Fibroblast of lung (primary cell): Measurements from ENCODE around the gene PYGL. TPM values are rescaled to one million over a fixed set of nuclear protein-coding genes. Genes with fewer than 3 reads are reported as not detected.

ENCODE experiments used
- DNase-seq, 2 donors: peaks; one replicate each; pipeline versions ENCODE4 v3.0.0 to v3.0.0-alpha.2; 2010; ENCODE audit warnings: low read depth in 2 of 2
- H2AFZ ChIP-seq: 2 replicates; pipeline ENCODE4 v1.5.1; 2012; ENCODE audit warnings: low read length, control low read depth, inconsistent platforms
- H3K27ac ChIP-seq: 2 replicates; pipeline ENCODE4 v1.5.1; 2011; ENCODE audit warnings: low read length, control low read depth; ENCODE audit not compliant: insufficient read depth
- H3K27me3 ChIP-seq: 2 replicates; pipeline ENCODE4 v1.5.1; 2011; ENCODE audit warnings: mild to moderate bottlenecking, low read length; ENCODE audit not compliant: control insufficient read depth, insufficient read depth
- H3K36me3 ChIP-seq: 2 replicates; pipeline ENCODE4 v1.5.1; 2011; ENCODE audit warnings: low read length; ENCODE audit not compliant: control insufficient read depth, insufficient read depth
- H3K4me1 ChIP-seq: 2 replicates; pipeline ENCODE4 v1.5.1; 2011; ENCODE audit warnings: low read length; ENCODE audit not compliant: control insufficient read depth, insufficient read depth; ENCODE audit errors: extremely low read depth
- H3K4me2 ChIP-seq: 2 replicates; pipeline ENCODE4 v1.5.1; 2011; ENCODE audit warnings: low read length, control low read depth; ENCODE audit not compliant: insufficient read depth; ENCODE audit errors: extremely low read depth
- H3K4me3 ChIP-seq, 4 experiments: fragments of 200-600 bp in 1 of 4; sonication (generic) in 1 of 4; replicated peaks in 1 of 4; 2 replicates each; pipeline ENCODE4 v1.5.1; 2011 to 2016; ENCODE audit warnings: low read length in 4 of 4, low read depth in 3 of 4, mild to moderate bottlenecking in 3 of 4, control low read depth in 2 of 4, inconsistent platforms in 1 of 4, mixed read lengths in 1 of 4; ENCODE audit not compliant: insufficient read depth in 1 of 4; ENCODE audit errors: control extremely low read depth in 1 of 4
- H3K79me2 ChIP-seq: 2 replicates; pipeline ENCODE4 v1.5.1; 2012; ENCODE audit warnings: mild to moderate bottlenecking, low read length, inconsistent platforms; ENCODE audit not compliant: control insufficient read depth, insufficient read depth
- H3K9ac ChIP-seq: 2 replicates; pipeline ENCODE4 v1.5.1; 2011; ENCODE audit warnings: mild to moderate bottlenecking, low read length, control low read depth; ENCODE audit not compliant: insufficient read depth
- H3K9me3 ChIP-seq: 2 replicates; pipeline ENCODE4 v1.5.1; 2012; ENCODE audit warnings: low read depth, low read length; ENCODE audit not compliant: control insufficient read depth, insufficient read depth
- H4K20me1 ChIP-seq: 2 replicates; pipeline ENCODE4 v1.5.1; 2011; ENCODE audit warnings: low read length; ENCODE audit not compliant: control insufficient read depth, insufficient read depth; ENCODE audit errors: extremely low read depth
- EZH2 ChIP-seq: IDR thresholded peaks from 2 replicates; pipeline ENCODE4 v1.5.1; 2012; ENCODE audit warnings: low read length, control low read depth, mild to moderate bottlenecking; ENCODE audit errors: missing control alignments
- polyA plus RNA-seq, 2 donors: library from polyadenylated mRNA; depleted of rRNA in 1 of 2; stranded (reverse) in 1 of 2; unstranded in 1 of 2; fragments of >200 nt; gene quantifications; 2 replicates each; pipeline ENCODE4 v1.2.1, GENCODE V29; 2011 to 2012; ENCODE audit warnings: missing spikeins in 1 of 2
- total RNA-seq: library from RNA; depleted of rRNA; stranded (reverse); fragments of >200 nt; gene quantifications from 2 replicates; pipeline ENCODE4 v1.2.1, GENCODE V29; 2014
- TF ChIP-seq, protein P1 (sequence below), 2 donors: IDR thresholded peaks in 1 of 2; conservative IDR thresholded peaks in 1 of 2; 1 replicate in 1 of 2; 2 replicates in 1 of 2; pipeline ENCODE4 v1.5.1; 2011 to 2012; ENCODE audit warnings: low read length in 2 of 2, control low read depth in 1 of 2, inconsistent platforms in 1 of 2, low read depth in 1 of 2, mild to moderate bottlenecking in 1 of 2

The PYGL gene
- total and polyA plus RNA-seq, 2 donors (not counting 1 experiment from before 2014, with no cell fraction given), result 56.2 to 76.8 TPM

DNA sequence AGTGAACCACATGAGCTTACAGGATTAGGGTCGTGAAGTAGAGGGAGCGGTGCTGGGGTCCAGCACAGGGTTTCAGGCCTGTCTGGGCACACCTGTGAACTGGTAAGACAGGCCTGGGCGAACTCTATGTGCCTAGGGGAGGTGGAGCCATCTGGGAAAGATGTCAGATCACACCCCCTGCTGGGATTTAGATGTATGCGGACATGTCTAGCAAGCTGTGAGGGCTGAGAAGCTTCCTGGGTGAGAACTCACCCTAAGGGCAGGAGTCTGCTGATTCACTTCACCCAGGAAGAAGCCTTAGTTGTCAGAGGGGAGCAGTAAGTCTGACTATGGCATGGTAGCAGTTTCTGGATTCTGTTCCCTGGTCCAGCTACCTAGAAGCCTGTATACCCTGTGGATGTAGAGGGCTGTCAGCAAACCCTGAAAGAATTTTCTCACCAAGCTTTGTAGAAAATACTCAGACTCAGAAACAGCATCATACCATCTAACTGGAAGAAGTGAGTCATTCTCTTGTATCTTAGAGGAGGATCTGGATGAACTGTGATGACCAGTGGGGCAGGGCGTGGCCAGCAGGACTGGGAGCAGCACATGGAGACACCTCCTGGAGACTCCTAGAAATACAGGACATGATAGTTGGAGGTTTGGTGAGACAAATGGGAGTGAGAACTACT lies 11.2 kb upstream of the PYGL start:
- Histone ChIP-seq H3K9ac (peak overlapping the region; percentile 20), H3K9me3 (no peaks in the 10 kb centered on the region), H3K79me2 (no peaks in the 10 kb centered on the region), H3K4me1 (peaks cover 6% of the 10 kb centered on the region), H4K20me1 (no peaks in the 10 kb centered on the region), H3K4me3 (no peak overlapping the region), H3K36me3 (no peaks in the 10 kb centered on the region), H2AFZ (peak overlapping the region; percentile 74), H3K4me2 (peak overlapping the region; percentile 57), H3K27me3 (no peaks in the 10 kb centered on the region), H3K27ac (peak overlapping the region; percentile 90)
- peak; percentile 85 to 97 for DNase-seq
- TF ChIP-seq, protein P1, sequence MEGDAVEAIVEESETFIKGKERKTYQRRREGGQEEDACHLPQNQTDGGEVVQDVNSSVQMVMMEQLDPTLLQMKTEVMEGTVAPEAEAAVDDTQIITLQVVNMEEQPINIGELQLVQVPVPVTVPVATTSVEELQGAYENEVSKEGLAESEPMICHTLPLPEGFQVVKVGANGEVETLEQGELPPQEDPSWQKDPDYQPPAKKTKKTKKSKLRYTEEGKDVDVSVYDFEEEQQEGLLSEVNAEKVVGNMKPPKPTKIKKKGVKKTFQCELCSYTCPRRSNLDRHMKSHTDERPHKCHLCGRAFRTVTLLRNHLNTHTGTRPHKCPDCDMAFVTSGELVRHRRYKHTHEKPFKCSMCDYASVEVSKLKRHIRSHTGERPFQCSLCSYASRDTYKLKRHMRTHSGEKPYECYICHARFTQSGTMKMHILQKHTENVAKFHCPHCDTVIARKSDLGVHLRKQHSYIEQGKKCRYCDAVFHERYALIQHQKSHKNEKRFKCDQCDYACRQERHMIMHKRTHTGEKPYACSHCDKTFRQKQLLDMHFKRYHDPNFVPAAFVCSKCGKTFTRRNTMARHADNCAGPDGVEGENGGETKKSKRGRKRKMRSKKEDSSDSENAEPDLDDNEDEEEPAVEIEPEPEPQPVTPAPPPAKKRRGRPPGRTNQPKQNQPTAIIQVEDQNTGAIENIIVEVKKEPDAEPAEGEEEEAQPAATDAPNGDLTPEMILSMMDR (conservative IDR thresholded peaks at IDR 0.05 in 1 of 2, IDR thresholded peaks at IDR 0.05 in 1 of 2; ENCODE audit: low read depth in 1 of 2, low read length in 2 of 2), result peak; percentile 35 to 56
- no peak for TF ChIP-seq EZH2

DNA sequence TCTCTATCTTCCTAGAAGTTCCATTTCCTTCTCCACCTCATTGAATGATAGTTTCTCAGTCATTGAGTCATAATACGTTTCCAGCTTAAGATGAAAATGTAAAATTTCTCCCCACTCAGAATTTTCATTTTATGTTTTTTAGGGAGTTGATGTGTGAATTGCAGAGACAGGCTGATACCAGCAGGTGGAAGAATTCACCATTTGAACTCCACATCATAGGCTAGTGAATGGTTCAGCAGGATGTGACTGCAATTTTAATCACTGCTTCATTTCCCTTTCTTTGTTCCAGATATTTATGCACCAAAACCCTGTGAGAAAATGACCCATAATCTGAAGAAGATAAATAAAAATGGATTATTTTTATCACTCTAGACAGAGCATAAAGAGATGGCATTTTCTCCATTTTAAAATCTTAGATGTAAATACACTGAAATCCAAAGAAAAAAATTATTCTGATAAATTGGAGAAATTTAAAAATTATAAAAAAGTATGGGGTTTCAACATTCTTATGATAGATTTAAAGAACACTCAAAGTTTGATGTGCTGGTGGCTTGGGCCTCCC lies 10.6 kb upstream of the PYGL start:
- TF ChIP-seq, protein P1 (conservative IDR thresholded peaks at IDR 0.05 in 1 of 2, IDR thresholded peaks at IDR 0.05 in 1 of 2; ENCODE audit: low read depth in 1 of 2, low read length in 2 of 2), result peak; percentile 73 to 79
- TF ChIP-seq EZH2, result no peak
- Histone ChIP-seq H3K9ac (peak overlapping the region; percentile 20), H3K36me3 (no peaks in the 10 kb centered on the region), H2AFZ (no peak overlapping the region), H4K20me1 (no peaks in the 10 kb centered on the region), H3K4me2 (peak overlapping the region; percentile 57), H3K79me2 (no peaks in the 10 kb centered on the region), H3K9me3 (no peaks in the 10 kb centered on the region), H3K27me3 (no peaks in the 10 kb centered on the region), H3K4me1 (peaks cover 6% of the 10 kb centered on the region), H3K4me3 (no peak overlapping the region), H3K27ac (peak overlapping the region; percentile 90)
- peak; percentile 69 to 77 for DNase-seq

DNA sequence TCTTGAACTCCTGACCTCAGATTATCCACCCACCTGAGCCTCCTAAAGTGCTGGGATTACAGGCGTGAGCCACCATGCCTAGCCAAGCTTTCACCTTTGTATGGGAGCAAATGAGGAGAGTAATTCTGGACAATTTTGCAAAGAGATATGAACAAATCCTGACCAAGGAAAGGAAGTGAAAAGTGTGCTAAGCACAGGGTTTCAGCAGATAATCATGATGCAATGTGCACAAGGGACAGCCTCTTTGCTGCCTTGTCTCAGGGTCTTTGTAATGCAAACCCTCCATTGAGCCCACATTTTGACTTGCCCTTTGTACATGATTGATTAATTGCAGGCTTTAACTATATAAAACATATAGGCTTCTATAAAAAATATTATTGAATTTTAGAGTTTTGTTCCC lies 9.2 kb upstream of the PYGL start:
- Histone ChIP-seq H2AFZ (no peak overlapping the region), H3K4me2 (no peak overlapping the region), H4K20me1 (no peaks in the 10 kb centered on the region), H3K36me3 (no peaks in the 10 kb centered on the region), H3K27me3 (no peaks in the 10 kb centered on the region), H3K4me3 (no peak overlapping the region), H3K4me1 (peaks cover 6% of the 10 kb centered on the region), H3K79me2 (no peaks in the 10 kb centered on the region), H3K9ac (no peak overlapping the region), H3K27ac (no peak overlapping the region), H3K9me3 (no peaks in the 10 kb centered on the region)
- DNase-seq, result no peak
- no peak for TF ChIP-seq EZH2
- TF ChIP-seq, protein P1 (conservative IDR thresholded peaks at IDR 0.05 in 1 of 2, IDR thresholded peaks at IDR 0.05 in 1 of 2; ENCODE audit: low read depth in 1 of 2, low read length in 2 of 2), result no peak
